Heart left ventricle (tissue), 16 donors: ENCODE data around the gene MOSPD3. TPM values are rescaled to one million over a fixed set of nuclear protein-coding genes. Genes with fewer than 3 reads are reported as not detected.
"Not testable (repeated sequence)": the region's sequence is repeated elsewhere in the genome, so short reads cannot be mapped to it uniquely, and the experiment has no call there.

Experiments
- ATAC-seq, 4 donors: fragments of 200-7000 bp; cut with Tn5 transposase; one replicate each; pipeline ENCODE4 v1.9.1; 2020 to 2022; ENCODE audit warnings: moderate library complexity in 4 of 4, mild to moderate bottlenecking in 3 of 4, moderate number of reproducible peaks in 1 of 4
- DNase-seq, 5 donors: peaks; one replicate each; pipeline ENCODE4 v3.0.0-alpha.2; 2020
- H3K27ac ChIP-seq, 12 donors: fragments of 200-600 bp; sonication (generic) in 4 of 12; one replicate each; pipeline versions ENCODE4 v1.5.0 to v1.8.0; 2016 to 2022; ENCODE audit warnings: mild to moderate bottlenecking in 2 of 12
- H3K27me3 ChIP-seq, 9 donors: fragments of 200-600 bp; sonication (generic) in 2 of 9; one replicate each; pipeline versions ENCODE4 v1.5.1 to v1.8.0; 2016 to 2022; ENCODE audit warnings: mild to moderate bottlenecking in 3 of 9
- H3K36me3 ChIP-seq, 9 donors: fragments of 200-600 bp; sonication (generic) in 2 of 9; one replicate each; pipeline versions ENCODE4 v1.5.0 to v1.8.0; 2018 to 2022; ENCODE audit warnings: mild to moderate bottlenecking in 2 of 9
- H3K4me1 ChIP-seq, 12 donors: fragments of 200-600 bp; sonication (generic) in 4 of 12; one replicate each; pipeline versions ENCODE4 v1.5.0 to v1.8.0; 2016 to 2022; ENCODE audit warnings: mild to moderate bottlenecking in 3 of 12
- H3K4me3 ChIP-seq, 12 donors: fragments of 200-600 bp; sonication (generic) in 4 of 12; one replicate each; pipeline versions ENCODE4 v1.5.0 to v1.8.0; 2017 to 2022; ENCODE audit warnings: mild to moderate bottlenecking in 9 of 12, moderate library complexity in 4 of 12
- H3K9me3 ChIP-seq, 12 donors: fragments of 200-600 bp; sonication (generic) in 4 of 12; one replicate each; pipeline versions ENCODE4 v1.5.0 to v1.8.0; 2016 to 2022; ENCODE audit warnings: mild to moderate bottlenecking in 1 of 12
- CTCF ChIP-seq, 12 donors: fragments of 200-600 bp; sonication (generic) in 4 of 12; IDR thresholded peaks; one replicate each; pipeline versions ENCODE4 v1.5.0 to v1.8.0; 2018 to 2022; ENCODE audit warnings: antibody characterized with exemption in 12 of 12, mild to moderate bottlenecking in 5 of 12
- POLR2A ChIP-seq, 2 donors: fragments of 450-650 bp; IDR thresholded peaks; one replicate each; pipeline ENCODE4 v1.6.1; 2017; ENCODE audit warnings: antibody characterized with exemption in 2 of 2, mild to moderate bottlenecking in 2 of 2, moderate library complexity in 2 of 2
- WGBS, 4 donors: extraction: QIAGEN DNeasy Blood & Tissue Kit in 2 of 4; methylation state at CpG; one replicate each; pipeline versions ENCODE4 v1.1.5 to v1.1.7; 2013 to 2018; 5-methylcytosine and 5-hydroxymethylcytosine counted together
- intact Hi-C, 10 donors: fragments of 100-400 bp; cut with DNase I; formaldehyde crosslinking; loops; one replicate each; pipeline versions ENCODE4 v1.11.1 to v1.14.2; 2022
- long read RNA-seq, 3 donors: library from polyadenylated mRNA; unstranded; transcript quantifications; one replicate each; pipeline ENCODE4 v2.0.0, GENCODE V29; 2020 to 2021
- polyA plus RNA-seq, 2 donors: library from polyadenylated mRNA; stranded (reverse); fragments of 200-250 nt; gene quantifications; one replicate each; pipeline ENCODE4 v1.2.3, GENCODE V29; 2013
- total RNA-seq, 9 donors: library from RNA; depleted of rRNA in 2 of 9; stranded (reverse); fragments of >200 nt in 2 of 9; fragmentation: NEBNext Ultra II Directional in 3 of 9; extraction: Animal tissue kit (Norgen Biotek cat#: 25700) in 3 of 9; gene quantifications; one replicate each; pipeline versions ENCODE4 v1.1.0 to v1.2.4, GENCODE V29; 2016 to 2023
- donor health status: ischemic (EF 13 %, LVEDD 7.1; RV severe dilation, severe dysfunction).
- donor health status: healthy with polysubstance abuse.
- donor health status: DM: no; HTN: yes; CAD: no.
- donor health status: DM: no; HTN: no; CAD: no.
- donor health status: ischemic (EF 25% LVEDD 6.9; RV normal size, moderate dysfunction).
- donor health status: ischemic (EF 25% LVEDD 5.7; RV mildly dilated, moderate dysfunction).
- donor health status: healthy.
- donor health status: DM: yes; HTN: yes; CAD: no.
- donor health status: ischemic (EF 35%, LVEDD 5.7; RV mildly dilated, moderate dysfunction).
- donor health status: nonischemic (EF 11% LVEDD 7.7; RV severe dilation, severe dysfunction).
- donor health status: DM: yes; HTN: yes; CAD: no.
- donor health status: PGD.
- donor health status: ischemic (EF 29% LVEDD 5.4; RV normal size, mild dysfunction).
- donor health status: nonischemic (EF 23%, LVEDD 6.1; RV moderate dilation, normal function).

Gene MOSPD3
- total RNA-seq = 10 to 100 TPM in 5 of 9 donors, 1 to 10 TPM in 4; 6.7 to 13.8 (median 10.4) TPM
- polyA plus RNA-seq = 10 to 100 TPM; 10.4 to 12.3 TPM
- long read RNA-seq, donor 1, transcript MOSPD3-203 (5 exons, 1,191 nt) = major isoform, 17 of 21 reads
- long read RNA-seq, donor 1, partial matches to known transcripts = 1 of 21 reads
- long read RNA-seq, donor 1, other reads (novel, unspliced or antisense) = 1 of 21 reads
- long read RNA-seq, donor 2, transcript MOSPD3-203 (5 exons, 1,191 nt) = major isoform, 10 of 14 reads
- long read RNA-seq, donor 2, partial matches to known transcripts = 0 of 14 reads
- long read RNA-seq, donor 2, other reads (novel, unspliced or antisense) = 1 of 14 reads
- long read RNA-seq, donor 3, transcript MOSPD3-203 (5 exons, 1,191 nt) = major isoform, 11 of 12 reads
- long read RNA-seq, donor 3, partial matches to known transcripts = 0 of 12 reads
- long read RNA-seq, donor 3, other reads (novel, unspliced or antisense) = 0 of 12 reads

GRCh38 chr7:100611983-100612729, at the start of gene MOSPD3:
TSS of gene MOSPD3 (plus strand) at chr7:100612540. CDS start at chr7:100612792, 252 bp downstream.
- intact Hi-C loops = loop anchor here in 7 of 10 donors (1.0 to 10.0 kb wide), 7 partner anchors 25 to 80 kb away; partner anchors contain the start of genes GNB2 (in 4 of the 7), GIGYF1 (in 3 of the 7), FBXO24 (in 2 of the 7) and LRCH4 (in 2 of the 7)

GRCh38 chr7:100563100-100563564, 49.2 kb upstream of the MOSPD3 start:
- Histone ChIP-seq H3K36me3 (peaks cover 0 to 13% (median 10%) of the 10 kb centered on the region in 9 donors), H3K27ac (no peak overlapping the region), H3K4me1 (peaks cover 0 to 13% (median 3%) of the 10 kb centered on the region in 12 donors), H3K27me3 (no peaks in the 10 kb centered on the region), H3K4me3 (no peak overlapping the region), H3K9me3 (no peaks in the 10 kb centered on the region)
- DNase-seq (no peak), ATAC-seq (no peak)
- intact Hi-C loops = loop anchor here in 9 of 10 donors (2.0 to 10.0 kb wide), 8 partner anchors 51 to 164 kb away; partner anchors contain the start of genes GIGYF1 (in 6 of the 9) and EPO (in 1 of the 9)
- 93 to 94% (median 93%) methylated on average over 8 of the region's 8 CpGs for WGBS, 4 donors
- TF ChIP-seq POLR2A (IDR thresholded peaks at IDR 0.05) (no peak), CTCF (IDR thresholded peaks at IDR 0.05) (no peak)

More at GRCh38 chr7:100611983-100612729, at the start of gene MOSPD3:
- DNase-seq = peak; percentile 98 to 99 (median 98)
- peak within 1 kb of the TSS; percentile 54 to 90 (median 76) for H3K4me3 ChIP-seq
- WGBS, 4 donors = 0 to 1% (median 0%) methylated on average over 46 to 61 of the region's 61 CpGs
- TF ChIP-seq CTCF (IDR thresholded peaks at IDR 0.05) (no peak), POLR2A (IDR thresholded peaks at IDR 0.05) (peak; percentile 53 to 58)
- no peaks in the 10 kb centered on the region for H3K27me3 ChIP-seq
- H3K36me3 ChIP-seq = peaks cover 0 to 14% (median 0%) of the 10 kb centered on the region in 9 donors
- peak within 1 kb of the TSS; percentile 75 to 98 (median 94) for H3K27ac ChIP-seq
- peaks cover 0 to 24% (median 12%) of the 10 kb centered on the region in 12 donors for H3K4me1 ChIP-seq
- peak; percentile 96 to 98 (median 98) for ATAC-seq
- no peaks in the 10 kb centered on the region for H3K9me3 ChIP-seq

GRCh38 chr7:100563809-100564400, 48.4 kb upstream of the MOSPD3 start:
- H3K4me1 ChIP-seq = peaks cover 0 to 13% (median 3%) of the 10 kb centered on the region in 12 donors
- H3K9me3 ChIP-seq = no peaks in the 10 kb centered on the region
- ATAC-seq = peak; percentile 37 to 70 (median 63)
- peak; percentile 89 to 96 (median 94) for TF ChIP-seq CTCF (IDR thresholded peaks at IDR 0.05)
- TF ChIP-seq POLR2A (IDR thresholded peaks at IDR 0.05) = no peak
- H3K4me3 ChIP-seq = no peak overlapping the region
- H3K36me3 ChIP-seq = peaks cover 0 to 12% (median 9%) of the 10 kb centered on the region in 9 donors
- H3K27me3 ChIP-seq = no peaks in the 10 kb centered on the region
- no peak overlapping the region for H3K27ac ChIP-seq
- 38 to 44% (median 40%) methylated on average over 11 to 12 of the region's 12 CpGs for WGBS, 4 donors
- intact Hi-C loops = loop anchor here (2.0 to 10.0 kb wide), 9 partner anchors 52 to 163 kb away; partner anchors contain the start of genes GIGYF1 (in 6 of the 10) and EPO (in 1 of the 10)
- peak; percentile 78 to 88 (median 81) for DNase-seq

GRCh38 chr7:100564405-100564804, 47.9 kb upstream of the MOSPD3 start:
- not testable (repeated sequence) for H3K4me3 ChIP-seq, H3K9me3 ChIP-seq, ATAC-seq, H3K27ac ChIP-seq, DNase-seq, H3K27me3 ChIP-seq
- Histone ChIP-seq H3K4me1 (peaks cover 0 to 16% (median 5%) of the 10 kb centered on the region in 12 donors), H3K36me3 (peaks cover 0 to 12% (median 9%) of the 10 kb centered on the region in 9 donors)
- intact Hi-C loops = loop anchor here (2.0 to 10.0 kb wide), 8 partner anchors 52 to 163 kb away; partner anchors contain the start of genes GIGYF1 (in 6 of the 10) and EPO (in 1 of the 10)
- WGBS, 4 donors = 92 to 97% (median 94%) methylated on average over 6 of the region's 6 CpGs
